Glutamatergic neuron (in vitro differentiated cells): ENCODE data around the gene DNER. TPM values are rescaled to one million over a fixed set of nuclear protein-coding genes. Genes with fewer than 3 reads are reported as not detected.

ENCODE experiments used
- DNase-seq: peaks from one replicate; pipeline ENCODE4 v3.0.0; 2022
- H3K27ac Mint-ChIP-seq: one replicate; pipeline ENCODE4 v1.8.0; 2020; ENCODE audit warnings: mild to moderate bottlenecking, mixed read lengths, inconsistent platforms; ENCODE audit not compliant: unreplicated experiment
- H3K27me3 Mint-ChIP-seq: one replicate; pipeline ENCODE4 v1.8.0; 2020; ENCODE audit warnings: mild to moderate bottlenecking, moderate library complexity, mixed read lengths, inconsistent platforms; ENCODE audit not compliant: unreplicated experiment
- H3K36me3 Mint-ChIP-seq: one replicate; pipeline ENCODE4 v1.8.0; 2020; ENCODE audit warnings: mild to moderate bottlenecking, mixed read lengths, inconsistent platforms; ENCODE audit not compliant: unreplicated experiment
- H3K4me1 Mint-ChIP-seq: one replicate; pipeline ENCODE4 v1.8.0; 2020; ENCODE audit warnings: mild to moderate bottlenecking, low read depth, mixed read lengths, inconsistent platforms; ENCODE audit not compliant: unreplicated experiment
- H3K4me3 Mint-ChIP-seq: one replicate; pipeline ENCODE4 v1.8.0; 2020; ENCODE audit warnings: mild to moderate bottlenecking, mixed read lengths, inconsistent platforms; ENCODE audit not compliant: unreplicated experiment
- H3K9me3 Mint-ChIP-seq: one replicate; pipeline ENCODE4 v1.8.0; 2020; ENCODE audit warnings: mild to moderate bottlenecking, moderate library complexity, mixed read lengths, inconsistent platforms; ENCODE audit not compliant: unreplicated experiment
- total RNA-seq: library from RNA; stranded (reverse); fragmentation: NEBNext Ultra II Directional; extraction: Animal tissue kit (Norgen Biotek cat#: 25700); gene quantifications from one replicate; pipeline ENCODE4 v1.2.1, GENCODE V29; 2021; ENCODE audit not compliant: unreplicated experiment
- TF ChIP-seq, protein P1 (sequence below): fragments of 200-600 bp; sonication (generic); IDR thresholded peaks from one replicate; pipeline ENCODE4 v1.5.0; 2021; ENCODE audit not compliant: partially characterized antibody, unreplicated experiment

The DNER gene
- total RNA-seq, 1 donor from 2014 or later: 36.0 TPM

DNA sequence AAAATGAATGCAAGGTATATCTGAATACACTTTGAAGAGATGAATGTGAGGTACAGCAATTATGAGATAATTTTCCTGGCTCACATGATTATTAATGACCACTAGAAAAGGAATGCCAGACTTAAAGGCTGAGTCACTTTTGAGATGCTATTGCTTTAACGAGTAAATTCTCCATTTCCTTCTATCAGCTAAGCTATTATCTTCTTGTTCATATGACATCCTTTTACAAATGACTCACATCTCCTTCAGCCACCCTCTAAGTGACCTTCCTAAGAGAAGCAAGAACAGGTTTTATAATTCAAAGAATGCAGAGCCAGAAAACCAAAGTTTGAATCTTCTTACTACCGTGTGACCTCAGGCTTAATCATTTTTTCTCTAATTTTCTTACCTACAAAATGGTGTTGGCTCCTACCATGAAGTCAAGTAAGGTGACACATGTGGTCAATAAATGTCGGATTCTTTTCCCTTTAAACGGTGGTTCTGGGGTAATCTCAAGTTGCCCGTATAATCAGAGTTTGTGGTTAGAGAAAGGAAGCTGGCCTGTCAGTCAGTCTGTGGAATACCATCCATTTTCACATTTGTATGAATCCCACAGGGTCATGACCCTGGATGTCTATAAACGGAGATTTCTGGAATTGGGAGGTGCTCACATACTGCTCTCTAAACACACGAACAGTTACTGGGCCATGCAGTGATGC is 259.3 kb downstream of the DNER start:
- H3K36me3 Mint-ChIP-seq: no peaks in the 10 kb centered on the region
- H3K27ac Mint-ChIP-seq: no peak overlapping the region
- TF ChIP-seq, protein P1, sequence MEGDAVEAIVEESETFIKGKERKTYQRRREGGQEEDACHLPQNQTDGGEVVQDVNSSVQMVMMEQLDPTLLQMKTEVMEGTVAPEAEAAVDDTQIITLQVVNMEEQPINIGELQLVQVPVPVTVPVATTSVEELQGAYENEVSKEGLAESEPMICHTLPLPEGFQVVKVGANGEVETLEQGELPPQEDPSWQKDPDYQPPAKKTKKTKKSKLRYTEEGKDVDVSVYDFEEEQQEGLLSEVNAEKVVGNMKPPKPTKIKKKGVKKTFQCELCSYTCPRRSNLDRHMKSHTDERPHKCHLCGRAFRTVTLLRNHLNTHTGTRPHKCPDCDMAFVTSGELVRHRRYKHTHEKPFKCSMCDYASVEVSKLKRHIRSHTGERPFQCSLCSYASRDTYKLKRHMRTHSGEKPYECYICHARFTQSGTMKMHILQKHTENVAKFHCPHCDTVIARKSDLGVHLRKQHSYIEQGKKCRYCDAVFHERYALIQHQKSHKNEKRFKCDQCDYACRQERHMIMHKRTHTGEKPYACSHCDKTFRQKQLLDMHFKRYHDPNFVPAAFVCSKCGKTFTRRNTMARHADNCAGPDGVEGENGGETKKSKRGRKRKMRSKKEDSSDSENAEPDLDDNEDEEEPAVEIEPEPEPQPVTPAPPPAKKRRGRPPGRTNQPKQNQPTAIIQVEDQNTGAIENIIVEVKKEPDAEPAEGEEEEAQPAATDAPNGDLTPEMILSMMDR: no peak
- H3K4me3 Mint-ChIP-seq: no peak overlapping the region
- DNase-seq: no peak
- no peaks in the 10 kb centered on the region for H3K9me3 Mint-ChIP-seq
- peaks cover under 1% of the 10 kb centered on the region for H3K27me3 Mint-ChIP-seq
- H3K4me1 Mint-ChIP-seq: no peaks in the 10 kb centered on the region

DNA sequence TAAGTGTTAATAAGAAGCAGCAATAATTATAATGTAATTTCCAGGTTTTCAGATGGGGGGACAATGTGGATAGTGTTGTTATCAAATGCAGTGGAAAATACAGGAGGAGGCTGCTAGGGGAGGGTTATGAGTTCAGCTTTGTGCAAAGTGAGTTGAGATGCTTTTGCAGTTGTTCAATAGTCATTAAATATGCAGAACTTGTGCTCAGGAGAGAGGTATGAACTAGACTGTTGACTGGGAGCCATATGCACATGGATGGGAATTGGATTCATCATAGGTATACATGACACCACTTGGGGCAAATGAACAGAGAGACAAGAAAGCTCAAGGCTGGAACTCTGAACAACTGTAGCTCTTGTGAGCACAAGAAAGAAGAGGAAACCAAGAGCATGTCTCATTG is 261.1 kb downstream of the DNER start:
- no peaks in the 10 kb centered on the region for H3K4me1 Mint-ChIP-seq
- no peak overlapping the region for H3K27ac Mint-ChIP-seq
- H3K9me3 Mint-ChIP-seq: no peaks in the 10 kb centered on the region
- TF ChIP-seq, protein P1: no peak
- no peaks in the 10 kb centered on the region for H3K36me3 Mint-ChIP-seq
- H3K27me3 Mint-ChIP-seq: peaks cover 2% of the 10 kb centered on the region
- DNase-seq: no peak
- H3K4me3 Mint-ChIP-seq: no peak overlapping the region

DNA sequence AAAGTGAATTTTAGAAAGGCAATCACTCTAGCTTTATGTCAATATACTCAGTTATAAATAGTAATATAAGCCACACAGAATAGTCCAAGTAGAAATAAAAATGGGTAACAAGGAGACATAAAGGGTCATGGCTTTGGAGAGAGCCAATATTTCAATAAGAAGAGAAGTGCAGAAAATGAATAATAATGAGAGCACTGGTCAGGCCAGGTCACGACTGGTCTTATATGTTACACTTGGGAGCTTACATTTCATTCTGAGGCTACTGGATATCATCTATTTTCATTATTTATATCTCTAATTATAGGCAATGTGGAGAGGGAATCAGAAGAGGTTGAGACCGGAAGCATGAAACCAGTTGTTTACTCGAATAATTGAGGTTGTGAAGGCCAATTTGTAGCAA is 262.5 kb downstream of the DNER start:
- Mint-ChIP-seq H3K9me3 (no peaks in the 10 kb centered on the region), H3K27ac (no peak overlapping the region), H3K4me3 (no peak overlapping the region), H3K4me1 (no peaks in the 10 kb centered on the region), H3K36me3 (no peaks in the 10 kb centered on the region), H3K27me3 (peaks cover 2% of the 10 kb centered on the region)
- TF ChIP-seq, protein P1: no peak
- DNase-seq: no peak

DNA sequence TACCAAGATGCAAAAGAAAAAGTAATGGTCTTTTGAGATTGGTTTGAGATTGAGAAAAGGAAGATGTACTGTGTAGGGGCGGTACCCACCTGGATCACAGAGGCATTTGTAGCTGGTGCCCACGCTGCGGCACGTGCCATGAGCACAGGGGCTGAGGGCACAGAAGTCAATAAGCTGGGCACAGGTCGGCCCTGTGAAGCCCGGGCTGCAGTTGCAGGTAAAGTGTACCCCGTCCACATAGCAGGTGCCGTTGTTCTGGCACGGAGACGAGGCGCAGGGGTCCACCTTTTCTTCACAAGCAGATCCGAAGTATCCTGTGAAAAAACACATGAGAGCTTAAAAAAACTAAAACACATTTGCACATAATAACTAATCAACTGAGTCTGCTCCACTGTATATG is 267.1 kb downstream of the DNER start:
- Mint-ChIP-seq H3K4me1 (no peaks in the 10 kb centered on the region), H3K36me3 (no peaks in the 10 kb centered on the region), H3K4me3 (no peak overlapping the region), H3K9me3 (no peaks in the 10 kb centered on the region), H3K27me3 (peaks cover 2% of the 10 kb centered on the region), H3K27ac (no peak overlapping the region)
- TF ChIP-seq, protein P1: no peak
- no peak for DNase-seq

DNA sequence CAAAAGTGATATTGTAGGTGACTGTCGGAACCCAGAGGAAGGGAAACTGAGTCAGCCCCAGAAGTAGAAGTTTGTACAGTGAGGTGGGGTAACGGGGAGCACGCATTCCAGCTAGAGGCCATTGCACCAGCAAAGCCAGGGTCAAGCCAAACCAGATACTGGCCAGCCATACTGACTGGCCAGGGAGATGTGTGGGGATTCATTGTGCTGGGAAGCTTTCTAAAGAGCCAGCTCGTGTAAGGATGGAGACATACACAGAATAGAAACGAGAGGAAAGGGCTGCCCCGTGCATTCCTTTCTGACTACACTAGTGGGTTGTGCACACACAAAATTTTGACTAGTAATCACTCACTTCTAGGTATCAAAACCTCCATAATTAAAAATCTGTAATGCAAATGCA is 268.0 kb downstream of the DNER start:
- Mint-ChIP-seq H3K27me3 (peaks cover 2% of the 10 kb centered on the region), H3K36me3 (no peaks in the 10 kb centered on the region), H3K27ac (no peak overlapping the region), H3K9me3 (no peaks in the 10 kb centered on the region), H3K4me1 (no peaks in the 10 kb centered on the region), H3K4me3 (no peak overlapping the region)
- DNase-seq: no peak
- TF ChIP-seq, protein P1: no peak
